ENCODE measurements around the gene TMC7. TPM values are rescaled to one million over a fixed set of nuclear protein-coding genes. Genes with fewer than 3 reads are reported as not detected.

TMC7 gene
- total and polyA plus RNA-seq, 2 of the 13 experiments (the other 11 are each of a cell fraction or from before 2014, with no cell fraction given), result 1.2 to 5.1 TPM

DNA sequence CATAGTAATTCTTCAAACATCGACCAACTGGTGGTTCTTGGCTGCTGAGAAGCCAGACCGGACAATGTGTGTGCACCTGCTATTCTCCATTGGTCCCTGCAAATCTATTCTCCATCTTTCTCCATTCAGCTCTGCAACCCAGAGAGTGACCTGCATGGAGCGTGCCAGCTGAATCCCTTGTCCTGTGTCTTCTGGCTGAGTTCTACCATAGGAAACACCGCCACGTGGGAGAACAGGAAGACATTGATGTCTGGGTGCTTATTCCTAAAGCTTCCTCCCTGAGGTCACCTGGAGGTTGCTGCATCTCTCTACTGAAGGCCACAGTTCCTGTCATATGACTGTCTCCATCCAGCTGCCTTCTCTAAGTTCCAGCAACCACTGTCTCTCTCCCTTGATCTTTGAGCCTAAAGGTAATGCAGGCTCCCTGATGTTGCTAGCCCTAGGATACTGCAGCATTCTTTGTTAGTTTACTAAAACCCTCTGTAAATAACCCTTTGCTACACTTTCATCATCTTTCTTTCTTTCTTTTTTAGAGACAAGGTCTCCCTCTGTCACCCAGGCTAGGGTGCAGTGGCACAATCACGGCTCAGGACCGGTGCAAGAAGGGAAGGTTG lies 46.9 kb upstream of the TMC7 start (continued):
- TF ChIP-seq, protein P1, sequence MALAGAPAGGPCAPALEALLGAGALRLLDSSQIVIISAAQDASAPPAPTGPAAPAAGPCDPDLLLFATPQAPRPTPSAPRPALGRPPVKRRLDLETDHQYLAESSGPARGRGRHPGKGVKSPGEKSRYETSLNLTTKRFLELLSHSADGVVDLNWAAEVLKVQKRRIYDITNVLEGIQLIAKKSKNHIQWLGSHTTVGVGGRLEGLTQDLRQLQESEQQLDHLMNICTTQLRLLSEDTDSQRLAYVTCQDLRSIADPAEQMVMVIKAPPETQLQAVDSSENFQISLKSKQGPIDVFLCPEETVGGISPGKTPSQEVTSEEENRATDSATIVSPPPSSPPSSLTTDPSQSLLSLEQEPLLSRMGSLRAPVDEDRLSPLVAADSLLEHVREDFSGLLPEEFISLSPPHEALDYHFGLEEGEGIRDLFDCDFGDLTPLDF (CRISPR knock-in tag; IDR thresholded peaks at IDR 0.05), result no peak
- TF ChIP-seq BORCS8-MEF2B (CRISPR knock-in tag; IDR thresholded peaks at IDR 0.05), result peak; percentile 51; the same call in 1 of the 2 replicates

GRCh38 chr16:18937390-18937789 lies 46.3 kb upstream of the TMC7 start:
- H3K9ac ChIP-seq (ENCODE audit: insufficient read depth, low read depth, low read length), result no peak overlapping the region
- H4K20me1 ChIP-seq (ENCODE audit: insufficient read depth, low read length), result no peaks in the 10 kb centered on the region
- H3K4me2 ChIP-seq (ENCODE audit: low read depth, low read length), result peak overlapping the region; percentile 57
- peak overlapping the region; percentile 33 for H3K27ac ChIP-seq (ENCODE audit: extremely low read length, insufficient read depth, low read length)
- no peaks in the 10 kb centered on the region for H3K36me3 ChIP-seq (replicated peaks in 1 of 2; ENCODE audit: control insufficient read depth in 1 of 2, insufficient read depth in 2 of 2, low read length in 2 of 2)
- intact Hi-C loops (cut with micrococcal nuclease; ENCODE audit: unreplicated experiment), result loop anchor here (1.0 kb wide), 1 partner anchor 9 kb away; no protein-coding TSS in a partner anchor
- no peaks in the 10 kb centered on the region for H3K9me3 ChIP-seq (ENCODE audit: low read length)
- no peak for DNase-seq (ENCODE audit: low spot score)
- BruUV-seq (replicated peaks), result no TSS peak
- no peak overlapping the region for H2AFZ ChIP-seq (ENCODE audit: low read length)
- H3K4me3 ChIP-seq (replicated peaks in 1 of 3; ENCODE audit: insufficient read depth in 1 of 3, low read depth in 2 of 3, low read length in 3 of 3), result peak overlapping the region in 1 of 3 experiments; percentile 16; a peak in 1 of 6 replicates
- CTCF ChIA-PET (ENCODE audit: low intra/inter-chr PET ratio, low total read pairs), result interaction anchor here (1.3 kb wide), 1 partner anchor 9 kb away, joined by 3 read pairs; no protein-coding TSS in a partner anchor
- no peaks in the 10 kb centered on the region for H3K27me3 ChIP-seq (ENCODE audit: control insufficient read depth in 1 of 2, insufficient read depth in 2 of 2, low read length in 2 of 2)
- FAIRE-seq, result no peak
- POLR2A ChIA-PET, result interaction anchor here (0.9 to 2.6 kb wide), 6 partner anchors 9 to 147 kb away, joined by 4 to 20 read pairs (median 8); partner anchors contain the start of genes ARL6IP1, RPS15A and SMG1
- in situ Hi-C loops (cut with HindIII; ENCODE audit: extremely low pct_ligation_motif_present, low pct_unique_long_range_greater_than_20kb), result no loop called here
- ATAC-seq, result no peak
- TF ChIP-seq DPF2 (CRISPR knock-in tag; IDR thresholded peaks at IDR 0.05; ENCODE audit: borderline replicate concordance, low read depth) (no peak), ARNTL (CRISPR knock-in tag; IDR thresholded peaks at IDR 0.05) (0 out of 2 replicates have a peak, but pooled peaks have one; percentile 5), NCOR1 (IDR thresholded peaks at IDR 0.05; ENCODE audit: borderline replicate concordance, low read length) (peak; percentile 67; the same call in 1 of the 2 replicates)
- peaks cover 41% of the 10 kb centered on the region for H3K4me1 ChIP-seq (ENCODE audit: insufficient read depth, low read length)
- no peaks in the 10 kb centered on the region for H3K79me2 ChIP-seq (ENCODE audit: insufficient read depth, low read length)
